PC-3 (cell line): ENCODE results near the gene BATF3. TPM values are rescaled to one million over a fixed set of nuclear protein-coding genes. Genes with fewer than 3 reads are reported as not detected.

Source experiments
- ATAC-seq: fragments of 200-7000 bp; cut with Tn5 transposase; 2 replicates; pipeline ENCODE4 v1.9.1; 2020; ENCODE audit warnings: mild to moderate bottlenecking, moderate library complexity
- BruUV-seq: library from RNA; stranded (reverse); fragments of 400-500 nt; replicated peaks from 2 replicates; lab custom pipeline; 2021; lab: Mats Ljungman, UMichigan
- CTCF ChIA-PET: fragments of 300-600 bp; sonication (Branson Sonifier 250); formaldehyde crosslinking; loops from one replicate; lab custom pipeline; 2022; ENCODE audit warnings: antibody characterized with exemption; lab: Charles Lee
- POLR2A ChIA-PET: fragments of 300-600 bp; sonication (Branson Sonifier 250); formaldehyde crosslinking; loops from one replicate; lab custom pipeline; 2022; ENCODE audit warnings: antibody characterized with exemption; ENCODE audit not compliant: unreplicated experiment; lab: Charles Lee
- DNase-seq: peaks from one replicate; pipeline ENCODE4 v3.0.0-alpha.2; 2015
- H2AFZ ChIP-seq: fragments of 300-600 bp; sonication (generic); 2 replicates; pipeline ENCODE4 v1.6.0; 2016; ENCODE audit warnings: antibody characterized with exemption, low read length
- H3F3A ChIP-seq: fragments of 300-600 bp; sonication (generic); one replicate; pipeline ENCODE4 v1.6.0; 2017; ENCODE audit warnings: antibody characterized with exemption, low read length, control low read depth, mild to moderate bottlenecking; ENCODE audit not compliant: unreplicated experiment
- H3K27ac ChIP-seq: fragments of 300-600 bp; sonication (generic); 2 replicates; pipeline ENCODE4 v1.5.1; 2016; ENCODE audit warnings: mild to moderate bottlenecking, low read length
- H3K27me3 ChIP-seq: fragments of 300-600 bp; sonication (generic); 2 replicates; pipeline ENCODE4 v1.6.1; 2016; ENCODE audit warnings: low read length, mixed read lengths
- H3K36me3 ChIP-seq: fragments of 300-600 bp; sonication (generic); 2 replicates; pipeline ENCODE4 v1.6.1; 2016; ENCODE audit warnings: low read depth, mixed run types, low read length, mixed read lengths
- H3K4me1 ChIP-seq: fragments of 300-600 bp; sonication (generic); 2 replicates; pipeline ENCODE4 v1.5.1; 2016; ENCODE audit warnings: low read length; ENCODE audit not compliant: insufficient read depth
- H3K4me2 ChIP-seq: fragments of 300-600 bp; sonication (generic); 2 replicates; pipeline ENCODE4 v1.6.0; 2016; ENCODE audit warnings: low read length
- H3K4me3 ChIP-seq: fragments of 300-600 bp; sonication (generic); 2 replicates; pipeline ENCODE4 v1.5.1; 2016; ENCODE audit warnings: mild to moderate bottlenecking, low read length, mixed read lengths
- H3K79me2 ChIP-seq: fragments of 300-600 bp; sonication (generic); 2 replicates; pipeline ENCODE4 v1.6.1; 2017; ENCODE audit warnings: low read length, mixed read lengths
- H3K9ac ChIP-seq: fragments of 300-600 bp; sonication (generic); 2 replicates; pipeline ENCODE4 v1.6.0; 2016; ENCODE audit warnings: mild to moderate bottlenecking, low read length
- H3K9me2 ChIP-seq: fragments of 300-600 bp; sonication (generic); replicated peaks from 2 replicates; pipeline ENCODE4 v1.6.1; 2016; ENCODE audit warnings: mixed run types, low read length, mixed read lengths
- H3K9me3 ChIP-seq: fragments of 300-600 bp; sonication (generic); 2 replicates; pipeline ENCODE4 v1.6.1; 2016; ENCODE audit warnings: low read length, mixed read lengths
- H4K20me1 ChIP-seq: fragments of 300-600 bp; sonication (generic); 2 replicates; pipeline ENCODE4 v1.6.1; 2016; ENCODE audit warnings: low read length, mixed read lengths
- EZH2 ChIP-seq: fragments of 300-600 bp; sonication (generic); IDR thresholded peaks from one replicate; pipeline ENCODE4 v1.6.1; 2017; ENCODE audit warnings: antibody characterized with exemption, mild to moderate bottlenecking, low read length; ENCODE audit not compliant: unreplicated experiment
- EZH2phosphoT487 ChIP-seq: fragments of 300-600 bp; sonication (generic); IDR thresholded peaks from 2 replicates; pipeline ENCODE4 v1.6.1; 2018; ENCODE audit warnings: mild to moderate bottlenecking, antibody characterized with exemption, low read length, borderline replicate concordance
- intact Hi-C: fragments of 100-400 bp; cut with micrococcal nuclease; formaldehyde crosslinking; loops from 2 replicates; pipeline ENCODE4 v1.9.0; 2023
- total RNA-seq: library from RNA; depleted of rRNA; stranded (reverse); fragments of >200 nt; gene quantifications from 2 replicates; pipeline ENCODE4 v1.2.3, GENCODE V29; 2014; rRNA removed
- TF ChIP-seq, protein P1 (sequence below): fragments of 300-600 bp; sonication (generic); conservative IDR thresholded peaks from 2 replicates; pipeline ENCODE4 v1.5.1; 2017; ENCODE audit warnings: antibody characterized with exemption, low read depth, mild to moderate bottlenecking, low read length

Gene BATF3
- total RNA-seq, 1 experiment from 2014 or later: 4.3 TPM

DNA sequence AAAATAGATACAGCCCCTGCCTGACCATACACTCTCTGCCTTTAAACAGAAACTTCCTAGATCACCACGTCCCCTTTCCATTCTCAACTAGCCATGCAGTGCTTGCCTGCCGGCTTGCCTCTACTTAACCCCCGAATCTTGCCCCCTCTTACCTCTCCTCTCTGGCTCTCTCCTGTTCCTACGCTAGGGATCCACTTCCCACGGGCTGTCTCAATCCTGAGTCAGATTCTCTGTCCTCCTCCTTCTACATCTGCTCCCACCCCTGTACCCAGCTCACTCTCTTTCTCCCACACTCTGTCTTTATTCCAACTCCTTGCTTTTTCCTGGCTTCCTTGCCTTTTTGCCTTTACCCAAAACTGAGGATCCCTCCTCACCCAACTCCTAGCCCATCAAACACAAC lies 61.7 kb downstream of the BATF3 start:
- BruUV-seq: no TSS peak
- intact Hi-C loops: no loop called here
- Histone ChIP-seq H3K9me2 (no peaks in the 10 kb centered on the region), H3K9me3 (peaks cover 6% of the 10 kb centered on the region; the same call in 1 of the 2 replicates), H3K9ac (no peak overlapping the region), H3K27me3 (peaks cover 31% of the 10 kb centered on the region; the same call in 1 of the 2 replicates), H3K36me3 (no peaks in the 10 kb centered on the region), H3F3A (no peaks in the 10 kb centered on the region), H3K4me1 (peaks cover 14% of the 10 kb centered on the region), H3K4me2 (no peak overlapping the region), H2AFZ (no peak overlapping the region), H3K4me3 (no peak overlapping the region), H3K79me2 (no peaks in the 10 kb centered on the region), H4K20me1 (no peaks in the 10 kb centered on the region), H3K27ac (no peak overlapping the region)
- DNase-seq: no peak
- POLR2A ChIA-PET: no interaction called here
- no peak for ATAC-seq
- no peak for TF ChIP-seq EZH2
- TF ChIP-seq EZH2phosphoT487: no peak
- TF ChIP-seq, protein P1, sequence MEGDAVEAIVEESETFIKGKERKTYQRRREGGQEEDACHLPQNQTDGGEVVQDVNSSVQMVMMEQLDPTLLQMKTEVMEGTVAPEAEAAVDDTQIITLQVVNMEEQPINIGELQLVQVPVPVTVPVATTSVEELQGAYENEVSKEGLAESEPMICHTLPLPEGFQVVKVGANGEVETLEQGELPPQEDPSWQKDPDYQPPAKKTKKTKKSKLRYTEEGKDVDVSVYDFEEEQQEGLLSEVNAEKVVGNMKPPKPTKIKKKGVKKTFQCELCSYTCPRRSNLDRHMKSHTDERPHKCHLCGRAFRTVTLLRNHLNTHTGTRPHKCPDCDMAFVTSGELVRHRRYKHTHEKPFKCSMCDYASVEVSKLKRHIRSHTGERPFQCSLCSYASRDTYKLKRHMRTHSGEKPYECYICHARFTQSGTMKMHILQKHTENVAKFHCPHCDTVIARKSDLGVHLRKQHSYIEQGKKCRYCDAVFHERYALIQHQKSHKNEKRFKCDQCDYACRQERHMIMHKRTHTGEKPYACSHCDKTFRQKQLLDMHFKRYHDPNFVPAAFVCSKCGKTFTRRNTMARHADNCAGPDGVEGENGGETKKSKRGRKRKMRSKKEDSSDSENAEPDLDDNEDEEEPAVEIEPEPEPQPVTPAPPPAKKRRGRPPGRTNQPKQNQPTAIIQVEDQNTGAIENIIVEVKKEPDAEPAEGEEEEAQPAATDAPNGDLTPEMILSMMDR: no peak
- CTCF ChIA-PET: no interaction called here

Other genes starting within 250 kb of the BATF3 start
- 275 and 335 TPM in 2 replicates for gene ATF3, start 91.1 kb downstream of the BATF3 start, total RNA-seq
- gene NSL1, start 91.9 kb upstream of the BATF3 start, total RNA-seq: 37.3 and 56.1 TPM in 2 replicates
- 8.8 and 12.7 TPM in 2 replicates for gene TATDN3, start 92.1 kb upstream of the BATF3 start, total RNA-seq
- gene SPATA45, start 147.8 kb upstream of the BATF3 start, total RNA-seq: not detected in 2 replicates
- gene FLVCR1, start 158.4 kb upstream of the BATF3 start, total RNA-seq: 13.9 and 15.4 TPM in 2 replicates